H9 (cell line): ENCODE data around the gene TRNAU1AP. TPM values are rescaled to one million over a fixed set of nuclear protein-coding genes. Genes with fewer than 3 reads are reported as not detected.

ENCODE experiments used
- DNase-seq: peaks from one replicate; pipeline ENCODE4 v3.0.0-alpha.2; 2017
- H2AFZ ChIP-seq: one replicate; pipeline ENCODE4 v1.6.1; 2013; ENCODE audit warnings: mild to moderate bottlenecking, low read length, control low read depth, moderate library complexity
- H2AK5ac ChIP-seq: 2 replicates; pipeline ENCODE4 v1.6.1; 2013; ENCODE audit warnings: low read length, control low read depth, mixed read lengths; ENCODE audit not compliant: insufficient read length
- H2BK120ac ChIP-seq: one replicate; pipeline ENCODE4 v1.6.1; 2013; ENCODE audit warnings: low read depth, mild to moderate bottlenecking, low read length, control low read depth, inconsistent platforms; ENCODE audit not compliant: poor library complexity, severe bottlenecking
- H2BK12ac ChIP-seq: 2 replicates; pipeline ENCODE4 v1.6.1; 2013; ENCODE audit warnings: low read length, control low read depth, mixed read lengths, low read depth; ENCODE audit not compliant: insufficient read length
- H2BK15ac ChIP-seq: 2 replicates; pipeline ENCODE4 v1.6.1; 2013; ENCODE audit warnings: low read depth, low read length, control low read depth
- H2BK20ac ChIP-seq: one replicate; pipeline ENCODE4 v1.6.1; 2013; ENCODE audit warnings: low read depth, mild to moderate bottlenecking, low read length, control low read depth, inconsistent platforms; ENCODE audit not compliant: poor library complexity, severe bottlenecking
- H2BK5ac ChIP-seq: 2 replicates; pipeline ENCODE4 v1.6.1; 2013; ENCODE audit warnings: low read length, control low read depth, mixed read lengths; ENCODE audit not compliant: insufficient read length
- H3K14ac ChIP-seq: 2 replicates; pipeline ENCODE4 v1.6.1; 2013; ENCODE audit warnings: low read length, control low read depth; ENCODE audit not compliant: insufficient read depth
- H3K18ac ChIP-seq: 2 replicates; pipeline ENCODE4 v1.6.1; 2013; ENCODE audit warnings: low read depth, mild to moderate bottlenecking, mixed read lengths, low read length, control low read depth; ENCODE audit not compliant: insufficient read length
- H3K23ac ChIP-seq: 2 replicates; pipeline ENCODE4 v1.6.1; 2013; ENCODE audit warnings: low read length, control low read depth, mixed read lengths, low read depth; ENCODE audit not compliant: insufficient read length
- H3K23me2 ChIP-seq: 2 replicates; pipeline ENCODE4 v1.6.1; 2013; ENCODE audit warnings: low read depth, mild to moderate bottlenecking, mixed read lengths, low read length, control low read depth; ENCODE audit not compliant: insufficient read length, poor library complexity, severe bottlenecking
- H3K27ac ChIP-seq: 2 replicates; pipeline ENCODE4 v1.5.1; 2013; ENCODE audit warnings: low read length, control low read depth, mixed read lengths, low read depth; ENCODE audit not compliant: insufficient read length
- H3K27me3 ChIP-seq: 2 replicates; pipeline ENCODE4 v1.6.1; 2013; ENCODE audit warnings: low read length, control low read depth, inconsistent platforms; ENCODE audit not compliant: insufficient read depth
- H3K4ac ChIP-seq: 2 replicates; pipeline ENCODE4 v1.6.1; 2013; ENCODE audit warnings: low read depth, mild to moderate bottlenecking, control low read depth, inconsistent platforms, low read length, moderate library complexity
- H3K4me1 ChIP-seq: 2 replicates; pipeline ENCODE4 v1.6.1; 2013; ENCODE audit warnings: low read length, control low read depth, inconsistent platforms; ENCODE audit not compliant: insufficient read depth
- H3K4me2 ChIP-seq: 2 replicates; pipeline ENCODE4 v1.6.1; 2013; ENCODE audit warnings: low read length, control low read depth, mixed read lengths; ENCODE audit not compliant: insufficient read length, insufficient read depth
- H3K56ac ChIP-seq: 2 replicates; pipeline ENCODE4 v1.6.1; 2013; ENCODE audit warnings: low read depth, mild to moderate bottlenecking, mixed read lengths, low read length, control low read depth; ENCODE audit not compliant: insufficient read length
- H3K79me1 ChIP-seq: 2 replicates; pipeline ENCODE4 v1.6.1; 2013; ENCODE audit warnings: low read depth, mild to moderate bottlenecking, moderate library complexity, low read length, control low read depth, inconsistent platforms; ENCODE audit not compliant: insufficient read depth, poor library complexity, severe bottlenecking
- H3K79me2 ChIP-seq: 2 replicates; pipeline ENCODE4 v1.6.1; 2013; ENCODE audit warnings: low read length, control low read depth, inconsistent platforms; ENCODE audit not compliant: insufficient read depth
- H3K9ac ChIP-seq: 2 replicates; pipeline ENCODE4 v1.6.1; 2013; ENCODE audit warnings: low read length, control low read depth, mixed read lengths; ENCODE audit not compliant: insufficient read length; ENCODE audit errors: extremely low read depth
- H3K9me3 ChIP-seq: one replicate; pipeline ENCODE4 v1.6.1; 2013; ENCODE audit warnings: low read depth, low read length, inconsistent platforms; ENCODE audit not compliant: control insufficient read depth
- H3T11ph ChIP-seq: one replicate; pipeline ENCODE4 v1.6.1; 2013; ENCODE audit warnings: mild to moderate bottlenecking, low read length, control low read depth, inconsistent platforms
- H4K20me1 ChIP-seq: one replicate; pipeline ENCODE4 v1.6.1; 2013; ENCODE audit not compliant: control insufficient read depth, insufficient read length, insufficient read depth
- H4K5ac ChIP-seq: 2 replicates; pipeline ENCODE4 v1.6.1; 2013; ENCODE audit warnings: low read depth, mild to moderate bottlenecking, mixed read lengths, low read length, control low read depth; ENCODE audit not compliant: insufficient read length
- H4K8ac ChIP-seq: replicated peaks from 2 replicates; pipeline ENCODE4 v1.6.1; 2013; ENCODE audit warnings: low read length, control low read depth, mixed read lengths, low read depth; ENCODE audit not compliant: insufficient read length
- H4K91ac ChIP-seq: 2 replicates; pipeline ENCODE4 v1.6.1; 2013; ENCODE audit warnings: low read depth, mild to moderate bottlenecking, moderate library complexity, mixed read lengths, low read length, control low read depth; ENCODE audit not compliant: insufficient read length
- H3K27ac Mint-ChIP-seq, 3 experiments: 2 replicates in 2 of 3; 3 replicates in 1 of 3; pipeline ENCODE4 v1.8.0; 2020 to 2021; ENCODE audit warnings: mixed read lengths in 3 of 3, mild to moderate bottlenecking in 1 of 3, moderate library complexity in 1 of 3
- H3K27me3 Mint-ChIP-seq: 2 replicates; pipeline ENCODE4 v1.8.0; 2021; ENCODE audit warnings: low read depth, mild to moderate bottlenecking, moderate library complexity, mixed read lengths
- H3K36me3 Mint-ChIP-seq, 3 experiments: 2 replicates in 2 of 3; 3 replicates in 1 of 3; pipeline ENCODE4 v1.8.0; 2020 to 2021; ENCODE audit warnings: low read depth in 3 of 3, mixed read lengths in 3 of 3; ENCODE audit not compliant: insufficient read depth in 1 of 3
- H3K4me1 Mint-ChIP-seq, 2 experiments: 2 replicates each; pipeline ENCODE4 v1.8.0; 2020; ENCODE audit warnings: mixed read lengths in 2 of 2
- H3K4me3 Mint-ChIP-seq, 2 experiments: 2 replicates in 1 of 2; 3 replicates in 1 of 2; pipeline ENCODE4 v1.8.0; 2020 to 2021; ENCODE audit warnings: mild to moderate bottlenecking in 2 of 2, mixed read lengths in 2 of 2, moderate library complexity in 1 of 2
- H3K9me3 Mint-ChIP-seq, 2 experiments: 2 replicates in 1 of 2; 3 replicates in 1 of 2; pipeline ENCODE4 v1.8.0; 2020; ENCODE audit warnings: mild to moderate bottlenecking in 2 of 2, mixed read lengths in 2 of 2, moderate library complexity in 1 of 2
- CTCF ChIP-seq: fragments of 200-600 bp; sonication (generic); conservative IDR thresholded peaks from 3 replicates; pipeline ENCODE4 v1.8.0; 2021; ENCODE audit warnings: antibody characterized with exemption, mild to moderate bottlenecking
- WGBS: extraction: QIAGEN DNeasy Blood & Tissue Kit; methylation state at CpG from one replicate; pipeline ENCODE4 v1.1.7; 2013; ENCODE audit warnings: missing lambda C conversion rate, low lambda C conversion rate, mixed read lengths; ENCODE audit not compliant: insufficient read length; ENCODE audit errors: extremely low coverage; 5-methylcytosine and 5-hydroxymethylcytosine counted together
- total RNA-seq: library from RNA; stranded (reverse); gene quantifications from 2 replicates; pipeline ENCODE4 v1.2.1, GENCODE V29; 2021

TRNAU1AP gene
- total RNA-seq, 1 experiment from 2014 or later: 45.0 TPM

- H3K18ac ChIP-seq: no peak overlapping the region
- H3T11ph ChIP-seq: no peak overlapping the region
- no peak overlapping the region for H2AFZ ChIP-seq
- H3K14ac ChIP-seq: no peak overlapping the region
- Mint-ChIP-seq H3K9me3 (no peaks in the 10 kb centered on the region), H3K27ac (peak overlapping the region; percentile 23 to 81 (median 46); a peak in 4 of 7 replicates), H3K4me3 (no peak overlapping the region), H3K4me1 (peaks cover 8 to 27% of the 10 kb centered on the region in 2 experiments), H3K27me3 (no peaks in the 10 kb centered on the region), H3K36me3 (peaks cover 3 to 28% (median 10%) of the 10 kb centered on the region in 3 experiments; a peak in 6 of 7 replicates)
- no peaks in the 10 kb centered on the region for H3K4me1 ChIP-seq
- H3K23me2 ChIP-seq: no peaks in the 10 kb centered on the region
- H2AK5ac ChIP-seq: no peak overlapping the region
- no peak overlapping the region for H4K8ac ChIP-seq
- H2BK15ac ChIP-seq: no peak overlapping the region
- WGBS: no CpG with 5 or more reads among the region's 3 CpGs
- no peaks in the 10 kb centered on the region for H4K20me1 ChIP-seq
- H2BK120ac ChIP-seq: no peak overlapping the region
- no peaks in the 10 kb centered on the region for H3K9me3 ChIP-seq
- H3K4me2 ChIP-seq: no peak overlapping the region
- DNase-seq: no peak
- no peak overlapping the region for H3K56ac ChIP-seq
- H3K27ac ChIP-seq: no peak overlapping the region
- no peaks in the 10 kb centered on the region for H3K79me1 ChIP-seq
- H4K5ac ChIP-seq: no peak overlapping the region
- H2BK5ac ChIP-seq: no peak overlapping the region
- H4K91ac ChIP-seq: no peak overlapping the region
- no peak for TF ChIP-seq CTCF
- no peak overlapping the region for H2BK20ac ChIP-seq
- no peaks in the 10 kb centered on the region for H3K27me3 ChIP-seq
- H3K4ac ChIP-seq: no peak overlapping the region
- H3K79me2 ChIP-seq: no peaks in the 10 kb centered on the region
- H3K23ac ChIP-seq: no peak overlapping the region
- H2BK12ac ChIP-seq: no peak overlapping the region
- H3K9ac ChIP-seq: no peak overlapping the region
Measured at GRCh38 chr1:28601696-28602095, 48.8 kb downstream of the TRNAU1AP start.
